GM12878 (cell line): ENCODE results near the gene ANXA9.

Source experiments
- CEBPB ChIP-seq, 2 experiments: fragments of 150-350 bp in 1 of 2; IDR thresholded peaks; 2 replicates each; pipeline ENCODE4 v1.6.1; 2012 to 2014; ENCODE audit warnings: low read depth in 2 of 2, low read length in 2 of 2, borderline replicate concordance in 1 of 2, inconsistent platforms in 1 of 2
- EP300 ChIP-seq, 2 experiments: fragments of 150-350 bp in 1 of 2; IDR thresholded peaks; 2 replicates each; pipeline ENCODE4 v1.6.1; 2011 to 2012; ENCODE audit warnings: low read depth in 2 of 2, low read length in 2 of 2, borderline replicate concordance in 1 of 2, improper control_type of control experiment in 1 of 2, inconsistent platforms in 1 of 2; ENCODE audit not compliant: control insufficient read depth in 1 of 2
- ESRRA ChIP-seq: IDR thresholded peaks from 2 replicates; pipeline ENCODE4 v1.6.1; 2012; ENCODE audit warnings: mild to moderate bottlenecking, low read length, improper control_type of control experiment
- FOXM1 ChIP-seq: IDR thresholded peaks from 2 replicates; pipeline ENCODE4 v1.6.1; 2012; ENCODE audit warnings: low read depth, mild to moderate bottlenecking, inconsistent platforms, low read length, moderate library complexity
- IRF3 ChIP-seq: fragments of 450-650 bp; IDR thresholded peaks from 2 replicates; pipeline ENCODE4 v1.6.1; 2014; ENCODE audit warnings: mild to moderate bottlenecking
- MYC ChIP-seq: IDR thresholded peaks from 2 replicates; pipeline ENCODE4 v1.6.1; 2011; ENCODE audit warnings: mild to moderate bottlenecking, low read length, moderate library complexity, inconsistent platforms; ENCODE audit not compliant: insufficient read depth, insufficient replicate concordance, insufficient read length, severe bottlenecking
- NFYB ChIP-seq: IDR thresholded peaks from 2 replicates; pipeline ENCODE4 v1.6.1; 2011; ENCODE audit warnings: low read depth, mild to moderate bottlenecking, low read length, improper control_type of control experiment, moderate library complexity; ENCODE audit not compliant: insufficient read depth
- SPI1 ChIP-seq: IDR thresholded peaks from 2 replicates; pipeline ENCODE4 v1.6.1; 2011; ENCODE audit warnings: low read depth, mild to moderate bottlenecking, low read length, moderate library complexity, borderline replicate concordance; ENCODE audit not compliant: insufficient read depth
- TAF1 ChIP-seq: IDR thresholded peaks from 2 replicates; pipeline ENCODE4 v1.6.1; 2011; ENCODE audit warnings: mild to moderate bottlenecking, low read depth, low read length, borderline replicate concordance
- TF ChIP-seq, protein P1 (sequence below): fragments of 450-650 bp; IDR thresholded peaks from 2 replicates; pipeline ENCODE4 v1.6.1; 2016; ENCODE audit warnings: mild to moderate bottlenecking
- TF ChIP-seq, protein P2 (sequence below), 3 experiments: IDR thresholded peaks in 2 of 3; conservative IDR thresholded peaks in 1 of 3; 2 replicates each; pipeline ENCODE4 v1.5.1; 2011; ENCODE audit warnings: low read depth in 3 of 3, low read length in 3 of 3, mild to moderate bottlenecking in 3 of 3, control low read depth in 2 of 3, moderate library complexity in 2 of 3, inconsistent platforms in 1 of 3, mixed read lengths in 1 of 3; ENCODE audit not compliant: control insufficient read depth in 2 of 3, insufficient read depth in 1 of 3; ENCODE audit errors: extremely low read depth in 1 of 3

- no peak for TF ChIP-seq MYC
- no peak for TF ChIP-seq SPI1
- no peak for TF ChIP-seq FOXM1
- TF ChIP-seq NFYB, result no peak
- TF ChIP-seq, protein P1, sequence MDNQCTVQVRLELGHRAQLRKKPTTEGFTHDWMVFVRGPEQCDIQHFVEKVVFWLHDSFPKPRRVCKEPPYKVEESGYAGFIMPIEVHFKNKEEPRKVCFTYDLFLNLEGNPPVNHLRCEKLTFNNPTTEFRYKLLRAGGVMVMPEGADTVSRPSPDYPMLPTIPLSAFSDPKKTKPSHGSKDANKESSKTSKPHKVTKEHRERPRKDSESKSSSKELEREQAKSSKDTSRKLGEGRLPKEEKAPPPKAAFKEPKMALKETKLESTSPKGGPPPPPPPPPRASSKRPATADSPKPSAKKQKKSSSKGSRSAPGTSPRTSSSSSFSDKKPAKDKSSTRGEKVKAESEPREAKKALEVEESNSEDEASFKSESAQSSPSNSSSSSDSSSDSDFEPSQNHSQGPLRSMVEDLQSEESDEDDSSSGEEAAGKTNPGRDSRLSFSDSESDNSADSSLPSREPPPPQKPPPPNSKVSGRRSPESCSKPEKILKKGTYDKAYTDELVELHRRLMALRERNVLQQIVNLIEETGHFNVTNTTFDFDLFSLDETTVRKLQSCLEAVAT, result no peak
- no peak for TF ChIP-seq ESRRA
- no peak for TF ChIP-seq TAF1
- TF ChIP-seq, protein P2, sequence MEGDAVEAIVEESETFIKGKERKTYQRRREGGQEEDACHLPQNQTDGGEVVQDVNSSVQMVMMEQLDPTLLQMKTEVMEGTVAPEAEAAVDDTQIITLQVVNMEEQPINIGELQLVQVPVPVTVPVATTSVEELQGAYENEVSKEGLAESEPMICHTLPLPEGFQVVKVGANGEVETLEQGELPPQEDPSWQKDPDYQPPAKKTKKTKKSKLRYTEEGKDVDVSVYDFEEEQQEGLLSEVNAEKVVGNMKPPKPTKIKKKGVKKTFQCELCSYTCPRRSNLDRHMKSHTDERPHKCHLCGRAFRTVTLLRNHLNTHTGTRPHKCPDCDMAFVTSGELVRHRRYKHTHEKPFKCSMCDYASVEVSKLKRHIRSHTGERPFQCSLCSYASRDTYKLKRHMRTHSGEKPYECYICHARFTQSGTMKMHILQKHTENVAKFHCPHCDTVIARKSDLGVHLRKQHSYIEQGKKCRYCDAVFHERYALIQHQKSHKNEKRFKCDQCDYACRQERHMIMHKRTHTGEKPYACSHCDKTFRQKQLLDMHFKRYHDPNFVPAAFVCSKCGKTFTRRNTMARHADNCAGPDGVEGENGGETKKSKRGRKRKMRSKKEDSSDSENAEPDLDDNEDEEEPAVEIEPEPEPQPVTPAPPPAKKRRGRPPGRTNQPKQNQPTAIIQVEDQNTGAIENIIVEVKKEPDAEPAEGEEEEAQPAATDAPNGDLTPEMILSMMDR (IDR thresholded peaks at IDR 0.05 in 2 of 3, conservative IDR thresholded peaks at IDR 0.05 in 1 of 3; ENCODE audit: control insufficient read depth in 2 of 3, extremely low read depth in 1 of 3, insufficient read depth in 1 of 3, low read depth in 3 of 3, low read length in 3 of 3), result no peak
- no peak for TF ChIP-seq EP300 (IDR thresholded peaks at IDR 0.05; ENCODE audit: borderline replicate concordance in 1 of 2, control insufficient read depth in 1 of 2, low read depth in 2 of 2, low read length in 2 of 2)
- no peak for TF ChIP-seq IRF3
- no peak for TF ChIP-seq CEBPB (IDR thresholded peaks at IDR 0.05; ENCODE audit: borderline replicate concordance in 1 of 2, low read depth in 2 of 2, low read length in 2 of 2)
Observed at GRCh38 chr1:151000408-151000807, 18.3 kb downstream of the ANXA9 start.
